Spleen (tissue), 7 donors: Measurements from ENCODE around the gene CCDC63.

Experiments used
- CTCF ChIP-seq, 11 experiments: fragments of 200-600 bp in 7 of 11; fragments of 450-650 bp in 4 of 11; sonication (generic) in 4 of 11; IDR thresholded peaks in 8 of 11; conservative IDR thresholded peaks in 3 of 11; 1 replicate in 7 of 11; 2 replicates in 4 of 11; pipeline versions ENCODE4 v1.4.0 to v1.8.0; 2016 to 2021; ENCODE audit warnings: antibody characterized with exemption in 11 of 11, inconsistent platforms in 4 of 11, mild to moderate bottlenecking in 1 of 11
- POLR2A ChIP-seq, 3 donors: fragments of 450-650 bp; IDR thresholded peaks; one replicate each; pipeline ENCODE4 v1.5.1; 2017; ENCODE audit warnings: antibody characterized with exemption in 3 of 3, mild to moderate bottlenecking in 1 of 3
- donor health status: DM: no; HTN: no; CAD: no; lungs with moderate emphysema.
- donor health status: DM: no; HTN: no; CAD: no.
- donor health status: DM: no; HTN: no; CAD: no.

- TF ChIP-seq POLR2A (IDR thresholded peaks at IDR 0.05): no peak
- TF ChIP-seq CTCF (IDR thresholded peaks at IDR 0.05 in 8 of 11, conservative IDR thresholded peaks at IDR 0.05 in 3 of 11): no peak
These were observed 69.6 kb downstream of the CCDC63 start for GRCh38 chr12:110916295-110916875.
